ENCODE measurements around the gene PEX26. TPM values are rescaled to one million over a fixed set of nuclear protein-coding genes. Genes with fewer than 3 reads are reported as not detected.

PEX26 gene
- total and polyA plus RNA-seq, 2 experiments from 2014 or later: 4.0 to 48.9 TPM

- Histone ChIP-seq H3K4me3 (no peak overlapping the region), H3K79me2 (replicated peaks; ENCODE audit: insufficient read depth) (no peaks in the 10 kb centered on the region), H4K20me1 (replicated peaks; ENCODE audit: insufficient read depth) (no peaks in the 10 kb centered on the region), H2AFZ (no peak overlapping the region), H3K9me2 (ENCODE audit: insufficient read depth) (no peaks in the 10 kb centered on the region), H3K4me1 (ENCODE audit: insufficient read depth) (no peaks in the 10 kb centered on the region), H3K4me2 (no peak overlapping the region), H3K36me3 (ENCODE audit: insufficient read depth) (no peaks in the 10 kb centered on the region), H3F3A (replicated peaks; ENCODE audit: low read depth) (no peaks in the 10 kb centered on the region), H3K27me3 (ENCODE audit: insufficient read depth) (no peaks in the 10 kb centered on the region), H3K27ac (ENCODE audit: low read depth) (no peak overlapping the region)
- H3K27me3 Mint-ChIP-seq (ENCODE audit: insufficient read depth, low read depth, poor library complexity): peaks cover 6% of the 10 kb centered on the region
- no peak overlapping the region for H3K4me3 Mint-ChIP-seq
- DNase-seq (ENCODE audit: low spot score) (no peak), ATAC-seq (no peak)
- H3K36me3 Mint-ChIP-seq (ENCODE audit: low read depth): no peaks in the 10 kb centered on the region
- TF ChIP-seq STAT1 (IDR thresholded peaks at IDR 0.05; ENCODE audit: unreplicated experiment) (no peak), ZNF331 (CRISPR knock-in tag; IDR thresholded peaks at IDR 0.05; ENCODE audit: low read depth) (no peak), ZNF114 (CRISPR knock-in tag; IDR thresholded peaks at IDR 0.05) (no peak), CREB1 (CRISPR knock-in tag; IDR thresholded peaks at IDR 0.05; ENCODE audit: low read depth) (no peak), NANOG (IDR thresholded peaks at IDR 0.05; ENCODE audit: borderline replicate concordance) (no peak), ETS1 (IDR thresholded peaks at IDR 0.05) (no peak), JUNB (IDR thresholded peaks at IDR 0.05; ENCODE audit: unreplicated experiment) (no peak), POLR2AphosphoS5 (IDR thresholded peaks at IDR 0.05; ENCODE audit: low read depth) (no peak)
- no peak overlapping the region for H3K27ac Mint-ChIP-seq
- no peaks in the 10 kb centered on the region for H3K9me3 Mint-ChIP-seq
- peaks cover 5% of the 10 kb centered on the region; the same call in 2 of the 3 replicates for H3K4me1 Mint-ChIP-seq
Observed at GRCh38 chr22:18069041-18069440, 8.7 kb upstream of the PEX26 start.

- Histone ChIP-seq H3K79me2 (replicated peaks; ENCODE audit: insufficient read depth) (no peaks in the 10 kb centered on the region), H3K27me3 (ENCODE audit: insufficient read depth) (no peaks in the 10 kb centered on the region), H3K27ac (ENCODE audit: low read depth) (no peak overlapping the region), H4K20me1 (replicated peaks; ENCODE audit: insufficient read depth) (no peaks in the 10 kb centered on the region), H2AFZ (no peak overlapping the region), H3K4me1 (ENCODE audit: insufficient read depth) (no peaks in the 10 kb centered on the region), H3K4me3 (no peak overlapping the region), H3K9me2 (ENCODE audit: insufficient read depth) (no peaks in the 10 kb centered on the region), H3F3A (replicated peaks; ENCODE audit: low read depth) (no peaks in the 10 kb centered on the region), H3K4me2 (no peak overlapping the region), H3K36me3 (ENCODE audit: insufficient read depth) (no peaks in the 10 kb centered on the region)
- H3K27me3 Mint-ChIP-seq (ENCODE audit: insufficient read depth, low read depth, poor library complexity): peaks cover 3% of the 10 kb centered on the region
- ATAC-seq (no peak), DNase-seq (ENCODE audit: low spot score) (no peak)
- H3K4me1 Mint-ChIP-seq: peaks cover under 1% of the 10 kb centered on the region; the same call in 2 of the 3 replicates
- no peaks in the 10 kb centered on the region for H3K9me3 Mint-ChIP-seq
- no peaks in the 10 kb centered on the region for H3K36me3 Mint-ChIP-seq (ENCODE audit: low read depth)
- no peak overlapping the region for H3K27ac Mint-ChIP-seq
- no peak overlapping the region for H3K4me3 Mint-ChIP-seq
- no peak for TF ChIP-seq ETS1 (IDR thresholded peaks at IDR 0.05)
- no peak for TF ChIP-seq POLR2AphosphoS5 (IDR thresholded peaks at IDR 0.05; ENCODE audit: low read depth)
- TF ChIP-seq ZNF114 (CRISPR knock-in tag; IDR thresholded peaks at IDR 0.05): no peak
- no peak for TF ChIP-seq EZH2phosphoT487 (IDR thresholded peaks at IDR 0.05; ENCODE audit: unreplicated experiment)
- TF ChIP-seq ZNF331 (CRISPR knock-in tag; IDR thresholded peaks at IDR 0.05; ENCODE audit: low read depth): no peak
- no peak for TF ChIP-seq JUNB (IDR thresholded peaks at IDR 0.05; ENCODE audit: unreplicated experiment)
- no peak for TF ChIP-seq EZH2 (IDR thresholded peaks at IDR 0.05; ENCODE audit: low read depth, unreplicated experiment)
- TF ChIP-seq NANOG (IDR thresholded peaks at IDR 0.05; ENCODE audit: borderline replicate concordance): no peak
- TF ChIP-seq CTCF (conservative IDR thresholded peaks at IDR 0.05; ENCODE audit: low read depth in 2 of 2): no peak
- TF ChIP-seq ZNF462 (CRISPR knock-in tag; IDR thresholded peaks at IDR 0.05): no peak
- no peak for TF ChIP-seq STAT1 (IDR thresholded peaks at IDR 0.05; ENCODE audit: unreplicated experiment)
Observed at GRCh38 chr22:18070041-18070440, 7.7 kb upstream of the PEX26 start.

Data from GM23338 (cell line).